Left ventricle myocardium superior (tissue), 1 donor: Measurements from ENCODE around the gene STK32B. TPM values are rescaled to one million over a fixed set of nuclear protein-coding genes. Genes with fewer than 3 reads are reported as not detected.
A peak's percentile ranks its signal among the peaks of the same experiment; 100 is the strongest.
"Not testable (repeated sequence)": the region's sequence is repeated elsewhere in the genome, so short reads cannot be mapped to it uniquely, and the experiment has no call there.

Experiments
- ATAC-seq: fragments of 200-7000 bp; cut with Tn5 transposase; one replicate; pipeline ENCODE4 v1.9.1; 2020; ENCODE audit warnings: mild to moderate bottlenecking, moderate library complexity
- DNase-seq: peaks from one replicate; pipeline ENCODE4 v3.0.0-alpha.2; 2020
- intact Hi-C: fragments of 100-400 bp; cut with micrococcal nuclease; formaldehyde crosslinking; loops from one replicate; pipeline ENCODE4 v1.11.0; 2022
- total RNA-seq: library from RNA; stranded (reverse); fragmentation: NEBNext Ultra II Directional; extraction: Animal tissue kit (Norgen Biotek cat#: 25700); gene quantifications from one replicate; pipeline ENCODE4 v1.2.1, GENCODE V29; 2021
- donor health status: DM: no; HTN: yes; CAD: no; lungs with severe emphysema.

Gene STK32B
- total RNA-seq, 1 donor from 2014 or later: 1.4 TPM

GRCh38 chr4:5220028-5220427 lies 168.7 kb downstream of the STK32B start:
- intact Hi-C loops: no loop called here
- no peak for DNase-seq
- no peak for ATAC-seq

GRCh38 chr4:5222047-5222446 lies 170.8 kb downstream of the STK32B start:
- intact Hi-C loops: no loop called here
- ATAC-seq (no peak), DNase-seq (no peak)

GRCh38 chr4:5222951-5223350 lies 171.7 kb downstream of the STK32B start:
- intact Hi-C loops: no loop called here
- ATAC-seq (no peak), DNase-seq (no peak)

- intact Hi-C loops: no loop called here
- no peak for ATAC-seq
These were observed 173.1 kb downstream of the STK32B start for GRCh38 chr4:5224340-5224739.

GRCh38 chr4:5232549-5232948 lies 181.3 kb downstream of the STK32B start:
- intact Hi-C loops: no loop called here
- DNase-seq: no peak
- no peak for ATAC-seq

More at GRCh38 chr4:5224340-5224739, 173.1 kb downstream of the STK32B start:
- no peak for DNase-seq

GRCh38 chr4:5237086-5237660 lies 185.9 kb downstream of the STK32B start:
- DNase-seq (no peak), ATAC-seq (no peak)
- intact Hi-C loops: no loop called here

GRCh38 chr4:5238173-5238572 lies 186.9 kb downstream of the STK32B start:
- intact Hi-C loops: no loop called here
- DNase-seq (no peak), ATAC-seq (peak; percentile 36)

- ATAC-seq, intact Hi-C loops: not testable (repeated sequence)
These were observed 195.8 kb downstream of the STK32B start for GRCh38 chr4:5247061-5247460.

GRCh38 chr4:5247735-5248134 lies 196.5 kb downstream of the STK32B start:
- ATAC-seq: no peak
- DNase-seq: no peak
- intact Hi-C loops: no loop called here

More at GRCh38 chr4:5247061-5247460, 195.8 kb downstream of the STK32B start:
- DNase-seq: not testable (repeated sequence)

GRCh38 chr4:5249727-5250126 lies 198.4 kb downstream of the STK32B start:
- DNase-seq (no peak), ATAC-seq (no peak)
- intact Hi-C loops: no loop called here

GRCh38 chr4:5250536-5250935 lies 199.3 kb downstream of the STK32B start:
- ATAC-seq, intact Hi-C loops, DNase-seq: not testable (repeated sequence)

- intact Hi-C loops: no loop called here
- DNase-seq (no peak), ATAC-seq (no peak)
These were observed 205.1 kb downstream of the STK32B start for GRCh38 chr4:5256421-5256820.

- intact Hi-C loops: no loop called here
- no peak for DNase-seq
- ATAC-seq: no peak
These were observed 205.8 kb downstream of the STK32B start for GRCh38 chr4:5257086-5257485.

- ATAC-seq (no peak), DNase-seq (no peak)
- intact Hi-C loops: no loop called here
These were observed 208.2 kb downstream of the STK32B start for GRCh38 chr4:5259471-5259870.

- ATAC-seq (no peak), DNase-seq (no peak)
- intact Hi-C loops: no loop called here
These were observed 208.8 kb downstream of the STK32B start for GRCh38 chr4:5260121-5260520.

- intact Hi-C loops: no loop called here
- ATAC-seq (no peak), DNase-seq (no peak)
These were observed 210.6 kb downstream of the STK32B start for GRCh38 chr4:5261866-5262265.

- intact Hi-C loops: no loop called here
- no peak for ATAC-seq
- DNase-seq: no peak
These were observed 215.7 kb downstream of the STK32B start for GRCh38 chr4:5266991-5267390.

- DNase-seq (no peak), ATAC-seq (no peak)
- intact Hi-C loops: no loop called here
These were observed 216.1 kb downstream of the STK32B start for GRCh38 chr4:5267408-5267807.

GRCh38 chr4:5276475-5277075 lies 225.3 kb downstream of the STK32B start:
- ATAC-seq (no peak), DNase-seq (no peak)
- intact Hi-C loops: no loop called here

GRCh38 chr4:5277079-5277478 lies 225.8 kb downstream of the STK32B start:
- no peak for ATAC-seq
- no peak for DNase-seq
- intact Hi-C loops: no loop called here

- ATAC-seq (no peak), DNase-seq (no peak)
- intact Hi-C loops: no loop called here
These were observed 226.9 kb downstream of the STK32B start for GRCh38 chr4:5278213-5278612.
